GM19043 (cell line): ENCODE data around the gene CCDC59.

Experiments
- ATAC-seq: cut with Tn5 transposase; IDR thresholded peaks from one replicate; pipeline ENCODE4 v1.9.1; 2021; ENCODE audit warnings: low read depth; ENCODE audit not compliant: unreplicated experiment

CCDC59 gene

GRCh38 chr12:82325540-82326336, 32.4 kb downstream of the CCDC59 start:
- no peak for ATAC-seq

GRCh38 chr12:82319276-82319675, 38.9 kb downstream of the CCDC59 start:
- ATAC-seq, result no peak

- no peak for ATAC-seq
Measured at GRCh38 chr12:82314406-82314892, 43.7 kb downstream of the CCDC59 start.
